Heart right ventricle (tissue), 16 donors: ENCODE results near the gene DENND5A. TPM values are rescaled to one million over a fixed set of nuclear protein-coding genes. Genes with fewer than 3 reads are reported as not detected.

Source experiments
- ATAC-seq, 8 donors: fragments of 200-7000 bp; cut with Tn5 transposase; one replicate each; pipeline ENCODE4 v1.9.1; 2020; ENCODE audit warnings: mild to moderate bottlenecking in 8 of 8, moderate library complexity in 8 of 8, moderate number of reproducible peaks in 1 of 8
- DNase-seq, 2 donors: peaks; one replicate each; pipeline ENCODE4 v3.0.0-alpha.2; 2020
- H3K27ac ChIP-seq, 10 donors: fragments of 200-600 bp; sonication (generic) in 2 of 10; one replicate each; pipeline versions ENCODE4 v1.5.0 to v1.8.0; 2020 to 2022; ENCODE audit warnings: mild to moderate bottlenecking in 3 of 10
- H3K27me3 ChIP-seq, 7 donors: fragments of 200-600 bp; one replicate each; pipeline ENCODE4 v1.8.0; 2021 to 2022; ENCODE audit warnings: mild to moderate bottlenecking in 2 of 7
- H3K36me3 ChIP-seq, 9 donors: fragments of 200-600 bp; sonication (generic) in 1 of 9; one replicate each; pipeline versions ENCODE4 v1.5.0 to v1.8.0; 2020 to 2022; ENCODE audit warnings: mild to moderate bottlenecking in 2 of 9
- H3K4me1 ChIP-seq, 9 donors: fragments of 200-600 bp; sonication (generic) in 1 of 9; one replicate each; pipeline versions ENCODE4 v1.5.0 to v1.8.0; 2020 to 2022; ENCODE audit warnings: mild to moderate bottlenecking in 4 of 9
- H3K4me3 ChIP-seq, 10 donors: fragments of 200-600 bp; sonication (generic) in 2 of 10; one replicate each; pipeline versions ENCODE4 v1.5.0 to v1.8.0; 2020 to 2022; ENCODE audit warnings: mild to moderate bottlenecking in 7 of 10, moderate library complexity in 2 of 10
- H3K9me3 ChIP-seq, 11 donors: fragments of 200-600 bp in 10 of 11; sonication (generic) in 2 of 11; one replicate each; pipeline versions ENCODE4 v1.5.0 to v1.8.0; 2013 to 2022; ENCODE audit warnings: mild to moderate bottlenecking in 2 of 11, control low read depth in 1 of 11, moderate library complexity in 1 of 11
- WGBS, 2 donors: extraction: QIAGEN DNeasy Blood & Tissue Kit; methylation state at CpG; one replicate each; pipeline ENCODE4 v1.1.7; 2013; ENCODE audit warnings: inconsistent platforms in 1 of 2; 5-methylcytosine and 5-hydroxymethylcytosine counted together
- intact Hi-C, 10 donors: fragments of 100-400 bp; cut with DNase I; formaldehyde crosslinking; loops; one replicate each; pipeline versions ENCODE4 v1.11.1 to v1.14.2; 2022
- polyA plus RNA-seq, 2 donors: library from polyadenylated mRNA; stranded (reverse); fragments of 200-250 nt; gene quantifications; one replicate each; pipeline ENCODE4 v1.2.3, GENCODE V29; 2013
- total RNA-seq, 10 donors: library from RNA; stranded (reverse); fragmentation: NEBNext Ultra II Directional in 3 of 10; extraction: Animal tissue kit (Norgen Biotek cat#: 25700) in 3 of 10; gene quantifications; one replicate each; pipeline versions ENCODE4 v1.2.1 to v1.2.4, GENCODE V29; 2021 to 2023
- TF ChIP-seq, protein P1 (sequence below), 9 donors: fragments of 200-600 bp; sonication (generic) in 2 of 9; IDR thresholded peaks; one replicate each; pipeline versions ENCODE4 v1.5.0 to v1.8.0; 2021 to 2022; ENCODE audit warnings: antibody characterized with exemption in 9 of 9, mild to moderate bottlenecking in 5 of 9, moderate library complexity in 1 of 9
- donor health status: Arrhythmogenic right ventricular cardiomyopathy.
- donor health status: ischemic (EF 13 %, LVEDD 7.1; RV severe dilation, severe dysfunction).
- donor health status: healthy with polysubstance abuse.
- donor health status: DM: no; HTN: yes; CAD: no.
- donor health status: DM: no; HTN: no; CAD: no.
- donor health status: ischemic (EF 25% LVEDD 6.9; RV normal size, moderate dysfunction).
- donor health status: ischemic (EF 25% LVEDD 5.7; RV mildly dilated, moderate dysfunction).
- donor health status: healthy.
- donor health status: DM: yes; HTN: yes; CAD: no.
- donor health status: Ischemic cardiomyopathy.
- donor health status: ischemic (EF 35%, LVEDD 5.7; RV mildly dilated, moderate dysfunction).
- donor health status: nonischemic (EF 11% LVEDD 7.7; RV severe dilation, severe dysfunction).
- donor health status: DM: yes; HTN: yes; CAD: no.
- donor health status: PGD.
- donor health status: ischemic (EF 29% LVEDD 5.4; RV normal size, mild dysfunction).
- donor health status: nonischemic (EF 23%, LVEDD 6.1; RV moderate dilation, normal function).

Gene DENND5A
- total and polyA plus RNA-seq, 12 donors: 48.9 to 178 (median 114) TPM

DNA sequence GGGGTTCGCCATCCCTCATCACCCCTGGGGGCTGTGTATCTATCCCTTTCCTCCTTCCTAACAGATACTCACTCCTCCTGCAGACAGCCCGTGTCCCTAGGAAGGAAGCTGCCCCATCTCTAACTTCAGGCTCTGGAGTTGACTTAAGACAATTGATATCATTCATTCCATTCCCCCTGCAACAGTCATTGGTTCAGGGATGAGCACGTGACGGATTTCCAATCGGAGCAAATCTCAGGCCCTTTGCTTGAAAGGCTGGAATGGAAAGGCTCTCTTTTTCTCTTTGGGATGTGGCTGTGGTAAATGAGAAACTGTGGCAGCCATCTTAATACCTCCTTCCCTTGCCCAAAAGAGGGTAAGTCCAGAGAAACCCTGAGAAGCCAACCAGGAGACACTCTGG, 168.7 kb downstream of the DENND5A start:
- TF ChIP-seq, protein P1, sequence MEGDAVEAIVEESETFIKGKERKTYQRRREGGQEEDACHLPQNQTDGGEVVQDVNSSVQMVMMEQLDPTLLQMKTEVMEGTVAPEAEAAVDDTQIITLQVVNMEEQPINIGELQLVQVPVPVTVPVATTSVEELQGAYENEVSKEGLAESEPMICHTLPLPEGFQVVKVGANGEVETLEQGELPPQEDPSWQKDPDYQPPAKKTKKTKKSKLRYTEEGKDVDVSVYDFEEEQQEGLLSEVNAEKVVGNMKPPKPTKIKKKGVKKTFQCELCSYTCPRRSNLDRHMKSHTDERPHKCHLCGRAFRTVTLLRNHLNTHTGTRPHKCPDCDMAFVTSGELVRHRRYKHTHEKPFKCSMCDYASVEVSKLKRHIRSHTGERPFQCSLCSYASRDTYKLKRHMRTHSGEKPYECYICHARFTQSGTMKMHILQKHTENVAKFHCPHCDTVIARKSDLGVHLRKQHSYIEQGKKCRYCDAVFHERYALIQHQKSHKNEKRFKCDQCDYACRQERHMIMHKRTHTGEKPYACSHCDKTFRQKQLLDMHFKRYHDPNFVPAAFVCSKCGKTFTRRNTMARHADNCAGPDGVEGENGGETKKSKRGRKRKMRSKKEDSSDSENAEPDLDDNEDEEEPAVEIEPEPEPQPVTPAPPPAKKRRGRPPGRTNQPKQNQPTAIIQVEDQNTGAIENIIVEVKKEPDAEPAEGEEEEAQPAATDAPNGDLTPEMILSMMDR (IDR thresholded peaks at IDR 0.05): no peak
- no peaks in the 10 kb centered on the region for H3K9me3 ChIP-seq
- peaks cover 0 to 5% (median 0%) of the 10 kb centered on the region in 9 donors for H3K4me1 ChIP-seq
- no peak for DNase-seq
- ATAC-seq: no peak
- H3K27me3 ChIP-seq: peaks cover 0 to 27% (median 13%) of the 10 kb centered on the region in 7 donors
- WGBS, 2 donors: 93 to 96% methylated on average over 5 of the region's 5 CpGs
- no peak overlapping the region for H3K4me3 ChIP-seq
- H3K27ac ChIP-seq: no peak overlapping the region
- no peaks in the 10 kb centered on the region for H3K36me3 ChIP-seq
- intact Hi-C loops: no loop called here

GRCh38 chr11:9095421-9095820, 169.7 kb downstream of the DENND5A start:
- TF ChIP-seq, protein P1 (IDR thresholded peaks at IDR 0.05): peak in 5 of 9 donors; percentile 8 to 38 (median 20)
- peaks cover 0 to 32% (median 15%) of the 10 kb centered on the region in 7 donors for H3K27me3 ChIP-seq
- intact Hi-C loops: no loop called here
- DNase-seq (no peak), ATAC-seq (peak in 1 of 8 donors; percentile 34)
- H3K36me3 ChIP-seq: no peaks in the 10 kb centered on the region
- H3K4me3 ChIP-seq: no peak overlapping the region
- no peaks in the 10 kb centered on the region for H3K9me3 ChIP-seq
- peaks cover 0 to 6% (median 3%) of the 10 kb centered on the region in 9 donors for H3K4me1 ChIP-seq
- H3K27ac ChIP-seq: no peak overlapping the region
- 91% methylated on average over 12 of the region's 12 CpGs for WGBS, 2 donors

DNA sequence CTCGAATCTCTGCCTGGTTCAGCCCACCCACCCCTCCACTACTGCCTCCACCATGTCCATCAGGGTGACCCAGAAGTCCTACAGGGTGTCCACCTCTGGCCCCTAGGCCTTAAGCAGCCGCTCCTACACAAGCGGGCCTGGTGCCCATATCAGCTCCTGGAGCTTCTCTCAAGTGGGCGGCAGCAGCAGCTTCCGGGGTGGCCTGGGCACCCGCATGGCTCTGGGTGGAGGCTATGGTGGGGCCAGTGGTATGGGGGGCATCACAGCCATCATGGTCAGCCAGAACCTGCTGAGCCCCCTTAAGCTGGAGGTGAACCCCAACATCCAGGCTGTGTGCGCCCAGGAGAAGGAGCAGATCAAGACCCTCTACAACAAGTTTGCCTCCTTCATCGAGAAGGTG, 170.7 kb downstream of the DENND5A start:
- peaks cover 0 to 42% (median 15%) of the 10 kb centered on the region in 7 donors for H3K27me3 ChIP-seq
- H3K4me1 ChIP-seq: peaks cover 0 to 6% (median 3%) of the 10 kb centered on the region in 9 donors
- TF ChIP-seq, protein P1 (IDR thresholded peaks at IDR 0.05): no peak
- no peak overlapping the region for H3K27ac ChIP-seq
- H3K4me3 ChIP-seq: no peak overlapping the region
- H3K36me3 ChIP-seq: no peaks in the 10 kb centered on the region
- intact Hi-C loops: loop anchor here in 1 of 10 donors (5.0 kb wide), 1 partner anchor 77 kb away; no protein-coding TSS in a partner anchor
- WGBS, 2 donors: 97 to 98% methylated on average over 8 of the region's 8 CpGs
- no peaks in the 10 kb centered on the region for H3K9me3 ChIP-seq
- no peak for DNase-seq
- no peak for ATAC-seq

GRCh38 chr11:9092853-9093778, 172.0 kb downstream of the DENND5A start:
- Histone ChIP-seq H3K36me3 (no peaks in the 10 kb centered on the region), H3K4me1 (peaks cover 0 to 6% (median 3%) of the 10 kb centered on the region in 9 donors), H3K9me3 (no peaks in the 10 kb centered on the region), H3K27ac (no peak overlapping the region), H3K4me3 (no peak overlapping the region), H3K27me3 (peaks cover 0 to 47% (median 15%) of the 10 kb centered on the region in 7 donors)
- WGBS, 2 donors: 86 to 88% methylated on average over 10 of the region's 10 CpGs
- ATAC-seq (no peak), DNase-seq (no peak)
- TF ChIP-seq, protein P1 (IDR thresholded peaks at IDR 0.05): peak in 1 of 9 donors; percentile 12
- intact Hi-C loops: loop anchor here in 1 of 10 donors (5.0 kb wide), 1 partner anchor 76 kb away; no protein-coding TSS in a partner anchor
